A549 (cell line): ENCODE results near the gene TEX22. TPM values are rescaled to one million over a fixed set of nuclear protein-coding genes. Genes with fewer than 3 reads are reported as not detected.
A peak's percentile ranks its signal among the peaks of the same experiment; 100 is the strongest.

ENCODE experiments used
- ATAC-seq, 2 experiments: fragments of 200-7000 bp in 1 of 2; fragments of >200 bp in 1 of 2; cut with Nextera tagmentation in 1 of 2; cut with Tn5 transposase in 1 of 2; 3 replicates each; pipeline versions ENCODE4 v1.8.0 to v1.9.1; 2018 to 2020; ENCODE audit warnings: mild to moderate bottlenecking in 1 of 2, moderate library complexity in 1 of 2
- CTCF ChIA-PET: fragments of 300-600 bp; sonication (Branson Sonifier 250); formaldehyde crosslinking; extraction: SDS; loops from one replicate; lab custom pipeline; 2021; ENCODE audit warnings: antibody characterized with exemption, inconsistent platforms; lab: Yijun Ruan, JAX
- POLR2A ChIA-PET: fragments of 350-600 bp; formaldehyde crosslinking; extraction: SDS; loops from one replicate; lab custom pipeline; 2021; ENCODE audit warnings: antibody characterized with exemption, inconsistent platforms; lab: Yijun Ruan, JAX
- DNase-seq, 2 experiments: peaks; one replicate each; pipeline versions ENCODE4 v3.0.0 to v3.0.0-alpha.2; 2011 to 2016; ENCODE audit warnings: low read depth in 1 of 2, low spot score in 1 of 2
- FAIRE-seq: peaks from 2 replicates; lab custom pipeline; 2011; peaks lifted over from hg19 to GRCh38; lab: Jason Lieb, UNC
- H3K27ac ChIP-seq, 2 experiments: fragments of >200 bp; sonication (Bioruptor Twin); formaldehyde crosslinking; 3 replicates each; pipeline ENCODE4 v1.5.1; 2016 to 2017
- H3K4me1 ChIP-seq: fragments of >200 bp; sonication (Bioruptor Twin); formaldehyde crosslinking; 3 replicates; pipeline ENCODE4 v1.6.1; 2016
- H3K4me2 ChIP-seq: fragments of >200 bp; sonication (Bioruptor Twin); formaldehyde crosslinking; 3 replicates; pipeline ENCODE4 v1.6.1; 2016
- H3K4me3 ChIP-seq: fragments of >200 bp; sonication (Bioruptor Twin); formaldehyde crosslinking; 3 replicates; pipeline ENCODE4 v1.5.1; 2016
- H3K9me3 ChIP-seq: fragments of >200 bp; sonication (Bioruptor Twin); formaldehyde crosslinking; 3 replicates; pipeline ENCODE4 v1.6.1; 2016
- BCL3 ChIP-seq: fragments of >200 bp; sonication (Bioruptor Twin); formaldehyde crosslinking; IDR thresholded peaks from 3 replicates; pipeline ENCODE4 v1.6.1; 2016
- BHLHE40 ChIP-seq: IDR thresholded peaks from 2 replicates; pipeline ENCODE4 v1.6.1; 2012; ENCODE audit warnings: low read depth, low read length, inconsistent platforms
- CEBPB ChIP-seq, 2 experiments: fragments of >200 bp in 1 of 2; sonication (Bioruptor Twin) in 1 of 2; formaldehyde crosslinking in 1 of 2; IDR thresholded peaks; 2 replicates each; pipeline ENCODE4 v1.6.1; 2012 to 2016
- CHD4 ChIP-seq: fragments of 200-600 bp; sonication (generic); IDR thresholded peaks from 2 replicates; pipeline ENCODE4 v1.6.1; 2016; ENCODE audit warnings: antibody characterized with exemption, mild to moderate bottlenecking, borderline replicate concordance
- EHF ChIP-seq: fragments of 250-450 bp; sonication (Bioruptor Pico); IDR thresholded peaks from 2 replicates; pipeline ENCODE4 v1.5.0; 2020; ENCODE audit warnings: mild to moderate bottlenecking
- HOXB13 ChIP-seq: fragments of 250-450 bp; sonication (Bioruptor Pico); IDR thresholded peaks from 2 replicates; pipeline ENCODE4 v1.5.0; 2020; ENCODE audit warnings: low read depth, mild to moderate bottlenecking, moderate library complexity
- HOXB5 ChIP-seq: fragments of 250-450 bp; sonication (Bioruptor Pico); IDR thresholded peaks from 2 replicates; pipeline ENCODE4 v1.5.0; 2020; ENCODE audit warnings: mild to moderate bottlenecking, moderate library complexity
- JUN ChIP-seq, 2 experiments: fragments of >200 bp; sonication (Bioruptor Twin); formaldehyde crosslinking; IDR thresholded peaks; 2 replicates in 1 of 2; 3 replicates in 1 of 2; pipeline ENCODE4 v1.6.1; 2016 to 2017
- JUNB ChIP-seq: fragments of >200 bp; sonication (Bioruptor Twin); formaldehyde crosslinking; IDR thresholded peaks from 2 replicates; pipeline ENCODE4 v1.6.1; 2016
- MAX ChIP-seq: IDR thresholded peaks from 2 replicates; pipeline ENCODE4 v1.6.1; 2012
- MAZ ChIP-seq: fragments of 150-350 bp; IDR thresholded peaks from 2 replicates; pipeline ENCODE4 v1.6.1; 2014; ENCODE audit warnings: antibody characterized with exemption, low read depth, low read length, borderline replicate concordance
- PHF8 ChIP-seq: fragments of 200-600 bp; sonication (generic); IDR thresholded peaks from 2 replicates; pipeline ENCODE4 v1.6.1; 2016; ENCODE audit warnings: low read depth, mild to moderate bottlenecking, antibody characterized with exemption, moderate library complexity, borderline replicate concordance
- RCOR1 ChIP-seq: fragments of 150-350 bp; IDR thresholded peaks from 2 replicates; pipeline ENCODE4 v1.6.1; 2014; ENCODE audit warnings: antibody characterized with exemption, low read length, low read depth
- REST ChIP-seq: fragments of 200-600 bp; sonication (generic); IDR thresholded peaks from 2 replicates; pipeline ENCODE4 v1.6.1; 2016; ENCODE audit warnings: antibody characterized with exemption, mild to moderate bottlenecking, moderate library complexity
- SMC3 ChIP-seq: fragments of >200 bp; sonication (Bioruptor Twin); formaldehyde crosslinking; IDR thresholded peaks from 3 replicates; pipeline ENCODE4 v1.6.1; 2018; ENCODE audit warnings: inconsistent platforms
- TFCP2L1 ChIP-seq: fragments of 250-450 bp; sonication (Bioruptor Pico); IDR thresholded peaks from 2 replicates; pipeline ENCODE4 v1.5.0; 2021; ENCODE audit warnings: mild to moderate bottlenecking
- TP53 ChIP-seq: fragments of 250-450 bp; sonication (Bioruptor Pico); IDR thresholded peaks from 2 replicates; pipeline ENCODE4 v1.5.0; 2021; ENCODE audit warnings: mild to moderate bottlenecking, moderate library complexity
- ZC3H11A ChIP-seq: fragments of 450-650 bp; IDR thresholded peaks from 2 replicates; pipeline ENCODE4 v1.6.1; 2014; ENCODE audit warnings: antibody characterized with exemption, mild to moderate bottlenecking
- ZFP36 ChIP-seq: fragments of 450-650 bp; IDR thresholded peaks from 2 replicates; pipeline ENCODE4 v1.6.1; 2014; ENCODE audit warnings: borderline replicate concordance; ENCODE audit not compliant: partially characterized antibody
- ZNF302 ChIP-seq: fragments of 250-450 bp; sonication (Bioruptor Pico); IDR thresholded peaks from 2 replicates; pipeline ENCODE4 v1.9.0; 2021; ENCODE audit warnings: inconsistent platforms, mild to moderate bottlenecking, moderate library complexity
- ZSCAN20 ChIP-seq: fragments of 250-450 bp; sonication (Bioruptor Pico); IDR thresholded peaks from 2 replicates; pipeline ENCODE4 v1.8.0; 2022; ENCODE audit warnings: mild to moderate bottlenecking, moderate library complexity
- WGBS: methylation state at CpG from one replicate; pipeline ENCODE4 v1.1.6; 2017; ENCODE audit errors: missing lambda C conversion rate; 5-methylcytosine and 5-hydroxymethylcytosine counted together
- polyA plus RNA-seq, 4 experiments: library from polyadenylated mRNA; depleted of rRNA in 3 of 4; stranded (reverse); fragments of >200 nt; fragmentation: RNase III in 1 of 4; extraction: RNeasy Plus Mini Kit Qiagen cat#74134 plus additional on column Dnase treatment in 1 of 4; gene quantifications; 2 replicates in 3 of 4; 3 replicates in 1 of 4; pipeline ENCODE4 v1.2.3, GENCODE V29; 2011 to 2017
- TF ChIP-seq, protein P1 (sequence below): fragments of >200 bp; sonication (Bioruptor Twin); formaldehyde crosslinking; IDR thresholded peaks from 2 replicates; pipeline ENCODE4 v1.6.1; 2016
- TF ChIP-seq, protein P2 (sequence below): fragments of >200 bp; sonication (Bioruptor Twin); formaldehyde crosslinking; IDR thresholded peaks from 3 replicates; pipeline ENCODE4 v1.5.1; 2016

Gene TEX22
- polyA plus RNA-seq, 2 of the 4 experiments (the other 2 are of a cell fraction) = 0.06 to 0.23 TPM

DNA sequence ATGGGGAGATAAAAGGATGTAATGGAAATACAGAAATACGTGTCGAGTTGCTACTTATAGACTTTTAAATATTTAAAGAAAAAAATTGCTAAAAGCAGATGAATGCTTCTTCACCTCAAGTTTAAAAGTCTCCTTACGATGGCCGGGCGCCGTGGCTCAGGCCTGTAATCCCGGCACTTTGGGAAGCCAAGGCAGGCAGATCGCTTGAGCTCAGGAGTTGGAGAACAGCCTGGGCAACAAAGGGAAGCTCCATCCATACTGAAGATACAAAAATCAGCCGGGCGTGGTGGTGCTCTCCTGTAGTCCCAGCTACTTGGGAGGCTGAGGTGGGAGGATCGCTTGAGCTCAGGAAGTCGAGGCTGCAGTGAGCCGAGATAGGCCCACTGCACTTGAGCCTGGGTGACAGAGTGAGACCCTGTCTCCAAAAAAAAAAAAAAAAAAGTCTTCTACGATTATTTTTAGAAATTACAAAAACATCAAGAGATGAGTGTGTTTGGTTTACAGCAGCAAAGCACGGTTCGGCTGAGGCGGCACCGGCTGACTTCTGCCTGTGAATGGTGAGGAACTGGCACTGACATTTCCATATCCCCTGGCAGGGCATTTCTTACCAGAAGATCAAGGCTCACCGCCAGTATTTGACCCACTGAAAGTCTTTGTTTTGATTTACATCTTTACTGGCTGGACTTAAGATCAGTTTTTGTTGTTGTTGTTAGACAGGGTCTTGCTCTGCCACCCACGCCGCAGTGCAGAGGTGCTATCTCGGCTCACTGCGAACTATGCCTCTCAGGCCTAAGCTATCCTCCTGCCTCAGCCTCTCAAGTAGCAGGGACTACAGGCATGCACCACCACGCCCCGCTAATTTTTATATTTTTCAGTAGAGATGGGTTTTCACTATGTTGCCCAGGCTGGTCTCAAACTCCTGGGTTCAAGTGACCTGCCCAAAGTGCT, 17.4 kb downstream of the TEX22 start:
- FAIRE-seq = no peak
- CTCF ChIA-PET = interaction anchor here (0.7 to 2.5 kb wide), 8 partner anchors 10 to 141 kb away, joined by 3 to 15 read pairs (median 4); no protein-coding TSS in a partner anchor
- H3K4me1 ChIP-seq = peaks cover 20% of the 10 kb centered on the region; the same call in 2 of the 3 replicates
- no peaks in the 10 kb centered on the region for H3K9me3 ChIP-seq
- H3K4me2 ChIP-seq = peak overlapping the region; percentile 76
- no peak for DNase-seq
- peak overlapping the region; percentile 74 to 97; a peak in 5 of 6 replicates for H3K27ac ChIP-seq
- POLR2A ChIA-PET = interaction anchor here (0.7 kb wide), 1 partner anchor 45 kb away, joined by 3 read pairs; no protein-coding TSS in a partner anchor
- 92% methylated on average over 25 of the region's 25 CpGs for WGBS
- TF ChIP-seq PHF8 = no peak
- TF ChIP-seq, protein P1, sequence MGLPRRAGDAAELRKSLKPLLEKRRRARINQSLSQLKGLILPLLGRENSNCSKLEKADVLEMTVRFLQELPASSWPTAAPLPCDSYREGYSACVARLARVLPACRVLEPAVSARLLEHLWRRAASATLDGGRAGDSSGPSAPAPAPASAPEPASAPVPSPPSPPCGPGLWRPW = no peak
- TF ChIP-seq TFCP2L1 = no peak
- no peak for TF ChIP-seq RCOR1
- no peak for TF ChIP-seq BCL3
- no peak for TF ChIP-seq MAZ
- TF ChIP-seq, protein P2, sequence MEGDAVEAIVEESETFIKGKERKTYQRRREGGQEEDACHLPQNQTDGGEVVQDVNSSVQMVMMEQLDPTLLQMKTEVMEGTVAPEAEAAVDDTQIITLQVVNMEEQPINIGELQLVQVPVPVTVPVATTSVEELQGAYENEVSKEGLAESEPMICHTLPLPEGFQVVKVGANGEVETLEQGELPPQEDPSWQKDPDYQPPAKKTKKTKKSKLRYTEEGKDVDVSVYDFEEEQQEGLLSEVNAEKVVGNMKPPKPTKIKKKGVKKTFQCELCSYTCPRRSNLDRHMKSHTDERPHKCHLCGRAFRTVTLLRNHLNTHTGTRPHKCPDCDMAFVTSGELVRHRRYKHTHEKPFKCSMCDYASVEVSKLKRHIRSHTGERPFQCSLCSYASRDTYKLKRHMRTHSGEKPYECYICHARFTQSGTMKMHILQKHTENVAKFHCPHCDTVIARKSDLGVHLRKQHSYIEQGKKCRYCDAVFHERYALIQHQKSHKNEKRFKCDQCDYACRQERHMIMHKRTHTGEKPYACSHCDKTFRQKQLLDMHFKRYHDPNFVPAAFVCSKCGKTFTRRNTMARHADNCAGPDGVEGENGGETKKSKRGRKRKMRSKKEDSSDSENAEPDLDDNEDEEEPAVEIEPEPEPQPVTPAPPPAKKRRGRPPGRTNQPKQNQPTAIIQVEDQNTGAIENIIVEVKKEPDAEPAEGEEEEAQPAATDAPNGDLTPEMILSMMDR = no peak
- TF ChIP-seq, all 56 proteins: peak for 0
- peak overlapping the region; percentile 41; the same call in 2 of the 3 replicates for H3K4me3 ChIP-seq
- ATAC-seq = no peak

- POLR2A ChIA-PET = no interaction called here
- peaks cover 21% of the 10 kb centered on the region; the same call in 2 of the 3 replicates for H3K4me1 ChIP-seq
- H3K9me3 ChIP-seq = no peaks in the 10 kb centered on the region
- H3K27ac ChIP-seq = no peak overlapping the region
- no peak for DNase-seq
- no peak overlapping the region for H3K4me2 ChIP-seq
- FAIRE-seq = no peak
- WGBS = 95% methylated on average over 11 of the region's 11 CpGs
- TF ChIP-seq MAZ (no peak), EHF (CRISPR knock-in tag) (no peak), BHLHE40 (no peak), ZFP36 (no peak), JUNB (no peak), SMC3 (no peak), HOXB13 (CRISPR knock-in tag) (no peak), BCL3 (no peak)
- TF ChIP-seq, all 56 proteins: peak for 0
- ATAC-seq = no peak
- CTCF ChIA-PET = interaction anchor here (1.3 to 2.5 kb wide), 2 partner anchors 46 to 65 kb away, joined by 4 to 15 read pairs; no protein-coding TSS in a partner anchor
- H3K4me3 ChIP-seq = no peak overlapping the region
Observed at GRCh38 chr14:105416671-105417070, 18.3 kb downstream of the TEX22 start.

GRCh38 chr14:105417690-105418121, 19.4 kb downstream of the TEX22 start:
- no peak overlapping the region for H3K4me2 ChIP-seq
- H3K27ac ChIP-seq = no peak overlapping the region
- ATAC-seq (no peak), FAIRE-seq (no peak), DNase-seq (no peak)
- no peak overlapping the region for H3K4me3 ChIP-seq
- POLR2A ChIA-PET = no interaction called here
- peaks cover 24% of the 10 kb centered on the region; the same call in 2 of the 3 replicates for H3K4me1 ChIP-seq
- 81% methylated on average over 3 of the region's 3 CpGs for WGBS
- no peaks in the 10 kb centered on the region for H3K9me3 ChIP-seq
- CTCF ChIA-PET = interaction anchor here (0.8 to 2.5 kb wide), 6 partner anchors 10 to 111 kb away, joined by 3 to 15 read pairs (median 4); no protein-coding TSS in a partner anchor
- TF ChIP-seq ZC3H11A (no peak), ZSCAN20 (no peak), CHD4 (no peak), HOXB5 (CRISPR knock-in tag) (no peak), ZNF302 (CRISPR knock-in tag) (no peak), MAX (no peak), TFCP2L1 (no peak), REST (no peak), JUN (IDR thresholded peaks at IDR 0.05) (no peak), TP53 (CRISPR knock-in tag) (no peak), CEBPB (IDR thresholded peaks at IDR 0.05) (no peak)
